BE2C (cell line): Measurements from ENCODE around the gene C16orf96.

ENCODE experiments used
- DNase-seq: peaks from one replicate; pipeline ENCODE4 v3.0.0-alpha.2; 2020
- H3K27me3 ChIP-seq: fragments of 250-450 bp; sonication (Bioruptor Pico); 2 replicates; pipeline ENCODE4 v1.5.1; 2020; ENCODE audit warnings: mild to moderate bottlenecking
- H3K36me3 ChIP-seq: fragments of 250-450 bp; sonication (Bioruptor Pico); 2 replicates; pipeline ENCODE4 v1.5.1; 2020; ENCODE audit warnings: mild to moderate bottlenecking
- H3K4me1 ChIP-seq: fragments of 250-450 bp; sonication (Bioruptor Pico); 2 replicates; pipeline ENCODE4 v1.5.1; 2020
- H3K4me3 ChIP-seq: 2 replicates; pipeline ENCODE4 v1.5.1; 2011; ENCODE audit warnings: low read depth, low read length
- H3K9me3 ChIP-seq: fragments of 250-450 bp; sonication (Bioruptor Pico); 2 replicates; pipeline ENCODE4 v1.5.1; 2020
- TF ChIP-seq, protein P1 (sequence below): IDR thresholded peaks from 2 replicates; pipeline ENCODE4 v1.5.1; 2012; ENCODE audit warnings: mild to moderate bottlenecking, low read depth, low read length

The C16orf96 gene

GRCh38 chr16:4544473-4544872, 11.7 kb upstream of the C16orf96 start:
- peak; percentile 45 for DNase-seq
- no peaks in the 10 kb centered on the region for H3K27me3 ChIP-seq
- no peaks in the 10 kb centered on the region for H3K9me3 ChIP-seq
- TF ChIP-seq, protein P1, sequence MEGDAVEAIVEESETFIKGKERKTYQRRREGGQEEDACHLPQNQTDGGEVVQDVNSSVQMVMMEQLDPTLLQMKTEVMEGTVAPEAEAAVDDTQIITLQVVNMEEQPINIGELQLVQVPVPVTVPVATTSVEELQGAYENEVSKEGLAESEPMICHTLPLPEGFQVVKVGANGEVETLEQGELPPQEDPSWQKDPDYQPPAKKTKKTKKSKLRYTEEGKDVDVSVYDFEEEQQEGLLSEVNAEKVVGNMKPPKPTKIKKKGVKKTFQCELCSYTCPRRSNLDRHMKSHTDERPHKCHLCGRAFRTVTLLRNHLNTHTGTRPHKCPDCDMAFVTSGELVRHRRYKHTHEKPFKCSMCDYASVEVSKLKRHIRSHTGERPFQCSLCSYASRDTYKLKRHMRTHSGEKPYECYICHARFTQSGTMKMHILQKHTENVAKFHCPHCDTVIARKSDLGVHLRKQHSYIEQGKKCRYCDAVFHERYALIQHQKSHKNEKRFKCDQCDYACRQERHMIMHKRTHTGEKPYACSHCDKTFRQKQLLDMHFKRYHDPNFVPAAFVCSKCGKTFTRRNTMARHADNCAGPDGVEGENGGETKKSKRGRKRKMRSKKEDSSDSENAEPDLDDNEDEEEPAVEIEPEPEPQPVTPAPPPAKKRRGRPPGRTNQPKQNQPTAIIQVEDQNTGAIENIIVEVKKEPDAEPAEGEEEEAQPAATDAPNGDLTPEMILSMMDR = no peak
- no peaks in the 10 kb centered on the region for H3K36me3 ChIP-seq
- no peak overlapping the region for H3K4me3 ChIP-seq
- H3K4me1 ChIP-seq = no peaks in the 10 kb centered on the region

GRCh38 chr16:4548124-4548523, 8.0 kb upstream of the C16orf96 start:
- TF ChIP-seq, protein P1 = no peak
- no peaks in the 10 kb centered on the region for H3K27me3 ChIP-seq
- H3K36me3 ChIP-seq = no peaks in the 10 kb centered on the region
- H3K9me3 ChIP-seq = no peaks in the 10 kb centered on the region
- no peak for DNase-seq
- no peaks in the 10 kb centered on the region for H3K4me1 ChIP-seq
- H3K4me3 ChIP-seq = no peak overlapping the region

DNA sequence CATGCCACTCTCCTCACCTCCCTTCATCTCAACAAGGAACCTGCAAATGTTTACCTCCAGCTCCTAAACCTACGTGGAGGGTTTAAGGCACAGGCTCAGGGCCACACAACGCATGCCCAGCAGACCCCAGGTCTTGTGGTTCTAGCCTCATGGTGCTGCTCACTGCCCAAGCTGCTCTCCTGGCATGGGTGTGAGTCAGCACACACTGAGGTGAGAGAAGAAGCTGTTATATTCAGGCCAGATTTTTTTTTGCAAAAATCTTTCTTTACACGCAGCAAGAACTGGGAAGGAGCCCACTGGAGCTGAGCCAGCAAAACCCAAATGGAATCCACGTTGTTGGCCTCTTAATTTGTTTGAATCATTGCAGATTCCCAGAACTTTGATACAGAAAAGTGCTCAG, 5.5 kb upstream of the C16orf96 start:
- H3K4me3 ChIP-seq = no peak overlapping the region
- no peaks in the 10 kb centered on the region for H3K4me1 ChIP-seq
- no peaks in the 10 kb centered on the region for H3K36me3 ChIP-seq
- DNase-seq = no peak
- H3K9me3 ChIP-seq = no peaks in the 10 kb centered on the region
- TF ChIP-seq, protein P1 = no peak
- no peaks in the 10 kb centered on the region for H3K27me3 ChIP-seq

DNA sequence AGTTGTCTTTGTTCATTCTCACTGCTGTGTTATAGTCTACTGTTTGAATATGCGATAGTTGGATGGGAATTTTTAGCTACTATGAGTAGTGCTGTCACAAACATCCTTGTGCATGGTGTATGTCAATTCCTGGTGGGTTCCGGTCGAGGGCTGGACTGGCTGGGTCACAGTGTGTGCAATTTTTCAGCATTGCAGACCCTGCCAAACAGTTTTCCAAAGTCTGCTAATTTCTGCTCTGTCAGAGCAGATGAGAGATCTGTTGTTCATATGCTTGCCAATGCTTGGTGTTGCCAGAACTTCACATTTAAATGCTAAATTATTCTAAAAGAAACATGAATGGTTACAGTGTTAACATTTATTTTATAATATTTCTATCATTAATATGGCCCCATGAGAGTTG, 3.6 kb upstream of the C16orf96 start:
- Histone ChIP-seq H3K27me3 (no peaks in the 10 kb centered on the region), H3K4me1 (no peaks in the 10 kb centered on the region), H3K9me3 (no peaks in the 10 kb centered on the region), H3K36me3 (no peaks in the 10 kb centered on the region), H3K4me3 (no peak overlapping the region)
- DNase-seq = no peak
- TF ChIP-seq, protein P1 = no peak

DNA sequence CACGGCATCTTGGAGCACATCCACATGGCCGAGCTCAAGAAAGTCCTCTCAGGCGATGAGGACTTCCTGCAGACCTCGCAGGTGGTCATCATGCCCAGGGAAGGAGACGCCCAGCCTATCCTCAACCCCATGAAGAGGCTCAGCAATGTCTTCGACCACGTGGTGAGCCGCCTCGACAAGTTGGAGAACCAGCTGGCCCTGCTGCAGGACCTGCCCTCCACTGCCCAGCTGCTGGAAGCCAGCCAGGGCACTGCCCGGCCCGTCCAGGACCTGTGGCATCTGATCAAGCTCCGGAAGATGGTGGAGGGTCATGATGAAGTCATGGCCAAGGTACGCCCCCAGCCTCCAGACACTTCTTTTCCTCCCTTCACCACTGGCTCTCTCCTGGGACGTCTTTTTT, 440 bp downstream of the C16orf96 start:
- H3K4me3 ChIP-seq = no peak overlapping the region
- TF ChIP-seq, protein P1 = no peak

GRCh38 chr16:4557973-4558372, 1.8 kb downstream of the C16orf96 start:
- no peak for DNase-seq
- no peaks in the 10 kb centered on the region for H3K36me3 ChIP-seq
- no peaks in the 10 kb centered on the region for H3K9me3 ChIP-seq
- H3K4me1 ChIP-seq = no peaks in the 10 kb centered on the region
- no peaks in the 10 kb centered on the region for H3K27me3 ChIP-seq
- TF ChIP-seq, protein P1 = no peak
- H3K4me3 ChIP-seq = no peak overlapping the region

More for the DNA sequence above, 440 bp downstream of the C16orf96 start:
- no peaks in the 10 kb centered on the region for H3K36me3 ChIP-seq
- no peaks in the 10 kb centered on the region for H3K27me3 ChIP-seq
- DNase-seq = no peak
- no peaks in the 10 kb centered on the region for H3K9me3 ChIP-seq
- no peaks in the 10 kb centered on the region for H3K4me1 ChIP-seq
